Activated B cell treated with CpG ODN at 0.5 μM for 24 hours (primary cell): ENCODE data around the gene CAMK1G. TPM values are rescaled to one million over a fixed set of nuclear protein-coding genes. Genes with fewer than 3 reads are reported as not detected.

Source experiments
- ATAC-seq: fragments of 200-7000 bp; cut with Tn5 transposase; one replicate; pipeline ENCODE4 v1.10.0; 2021; ENCODE audit warnings: low read depth, mild to moderate bottlenecking, moderate library complexity
- CTCF ChIA-PET: fragments of 350-600 bp; sonication (Branson Sonifier 250); formaldehyde crosslinking; loops from one replicate; lab custom pipeline; 2021; ENCODE audit warnings: antibody characterized with exemption; lab: Charles Lee
- POLR2A ChIA-PET: fragments of 350-600 bp; sonication (Branson Sonifier 250); formaldehyde crosslinking; loops from one replicate; lab custom pipeline; 2021; ENCODE audit warnings: antibody characterized with exemption; lab: Charles Lee
- DNase-seq: peaks from one replicate; pipeline ENCODE4 v3.0.0; 2022
- H3K27ac Mint-ChIP-seq: one replicate; pipeline ENCODE4 v1.8.0; 2020; ENCODE audit warnings: mixed read lengths
- H3K27me3 Mint-ChIP-seq: one replicate; pipeline ENCODE4 v1.8.0; 2021; ENCODE audit warnings: mixed read lengths
- H3K36me3 Mint-ChIP-seq: one replicate; pipeline ENCODE4 v1.8.0; 2021; ENCODE audit warnings: low read depth, mixed read lengths
- H3K4me1 Mint-ChIP-seq: one replicate; pipeline ENCODE4 v1.8.0; 2021; ENCODE audit warnings: mixed read lengths
- H3K4me3 Mint-ChIP-seq: one replicate; pipeline ENCODE4 v1.8.0; 2020; ENCODE audit warnings: mild to moderate bottlenecking, mixed read lengths
- H3K9me3 Mint-ChIP-seq: one replicate; pipeline ENCODE4 v1.8.0; 2020; ENCODE audit warnings: mixed read lengths
- intact Hi-C: fragments of 100-400 bp; cut with micrococcal nuclease; formaldehyde crosslinking; loops from one replicate; pipeline ENCODE4 v1.15.1; 2024
- total RNA-seq: library from RNA; stranded (reverse); gene quantifications from 2 replicates; pipeline ENCODE4 v1.2.3, GENCODE V29; 2022
- TF ChIP-seq, protein P1 (sequence below): fragments of 200-600 bp; IDR thresholded peaks from one replicate; pipeline ENCODE4 v1.8.0; 2022; ENCODE audit warnings: antibody characterized with exemption, mild to moderate bottlenecking

Gene CAMK1G
- total RNA-seq: not detected in 2 replicates

DNA sequence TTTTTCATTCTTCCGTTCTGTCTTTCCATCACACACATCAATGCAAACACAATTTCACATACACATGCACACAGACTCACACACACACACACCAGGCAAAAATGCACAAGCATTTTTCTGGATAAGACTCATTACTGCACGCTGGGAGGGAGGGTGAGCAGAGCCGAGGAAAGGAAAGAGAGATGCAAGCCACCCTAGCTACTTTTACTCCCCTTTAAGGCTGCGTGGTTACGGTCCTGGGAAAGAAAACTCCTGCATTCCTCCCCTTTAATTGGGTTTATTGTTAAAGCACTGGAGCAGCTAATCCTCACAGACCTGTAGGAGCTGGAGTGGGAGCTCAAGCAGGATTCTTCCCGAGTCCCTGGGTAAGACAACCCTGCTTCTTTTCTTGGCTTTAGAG, at the start of gene CAMK1G:
CAMK1G (plus strand) TSS at position 307 of the 400 bp plus-strand sequence. CDS start 11,270 bp downstream, outside the sequence.
- H3K4me1 Mint-ChIP-seq: no peaks in the 10 kb centered on the region
- ChIA-PET CTCF (interaction anchor here (1.3 kb wide), 1 partner anchor 44 kb away, joined by 3 read pairs; no protein-coding TSS in a partner anchor), POLR2A (no interaction called here)
- no peaks in the 10 kb centered on the region for H3K36me3 Mint-ChIP-seq
- peaks cover 21% of the 10 kb centered on the region for H3K27me3 Mint-ChIP-seq
- TF ChIP-seq, protein P1, sequence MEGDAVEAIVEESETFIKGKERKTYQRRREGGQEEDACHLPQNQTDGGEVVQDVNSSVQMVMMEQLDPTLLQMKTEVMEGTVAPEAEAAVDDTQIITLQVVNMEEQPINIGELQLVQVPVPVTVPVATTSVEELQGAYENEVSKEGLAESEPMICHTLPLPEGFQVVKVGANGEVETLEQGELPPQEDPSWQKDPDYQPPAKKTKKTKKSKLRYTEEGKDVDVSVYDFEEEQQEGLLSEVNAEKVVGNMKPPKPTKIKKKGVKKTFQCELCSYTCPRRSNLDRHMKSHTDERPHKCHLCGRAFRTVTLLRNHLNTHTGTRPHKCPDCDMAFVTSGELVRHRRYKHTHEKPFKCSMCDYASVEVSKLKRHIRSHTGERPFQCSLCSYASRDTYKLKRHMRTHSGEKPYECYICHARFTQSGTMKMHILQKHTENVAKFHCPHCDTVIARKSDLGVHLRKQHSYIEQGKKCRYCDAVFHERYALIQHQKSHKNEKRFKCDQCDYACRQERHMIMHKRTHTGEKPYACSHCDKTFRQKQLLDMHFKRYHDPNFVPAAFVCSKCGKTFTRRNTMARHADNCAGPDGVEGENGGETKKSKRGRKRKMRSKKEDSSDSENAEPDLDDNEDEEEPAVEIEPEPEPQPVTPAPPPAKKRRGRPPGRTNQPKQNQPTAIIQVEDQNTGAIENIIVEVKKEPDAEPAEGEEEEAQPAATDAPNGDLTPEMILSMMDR: no peak
- no peaks in the 10 kb centered on the region for H3K9me3 Mint-ChIP-seq
- intact Hi-C loops: no loop called here
- no peak within 1 kb of the TSS for H3K27ac Mint-ChIP-seq
- DNase-seq (no peak), ATAC-seq (no peak)
- no peak within 1 kb of the TSS for H3K4me3 Mint-ChIP-seq

DNA sequence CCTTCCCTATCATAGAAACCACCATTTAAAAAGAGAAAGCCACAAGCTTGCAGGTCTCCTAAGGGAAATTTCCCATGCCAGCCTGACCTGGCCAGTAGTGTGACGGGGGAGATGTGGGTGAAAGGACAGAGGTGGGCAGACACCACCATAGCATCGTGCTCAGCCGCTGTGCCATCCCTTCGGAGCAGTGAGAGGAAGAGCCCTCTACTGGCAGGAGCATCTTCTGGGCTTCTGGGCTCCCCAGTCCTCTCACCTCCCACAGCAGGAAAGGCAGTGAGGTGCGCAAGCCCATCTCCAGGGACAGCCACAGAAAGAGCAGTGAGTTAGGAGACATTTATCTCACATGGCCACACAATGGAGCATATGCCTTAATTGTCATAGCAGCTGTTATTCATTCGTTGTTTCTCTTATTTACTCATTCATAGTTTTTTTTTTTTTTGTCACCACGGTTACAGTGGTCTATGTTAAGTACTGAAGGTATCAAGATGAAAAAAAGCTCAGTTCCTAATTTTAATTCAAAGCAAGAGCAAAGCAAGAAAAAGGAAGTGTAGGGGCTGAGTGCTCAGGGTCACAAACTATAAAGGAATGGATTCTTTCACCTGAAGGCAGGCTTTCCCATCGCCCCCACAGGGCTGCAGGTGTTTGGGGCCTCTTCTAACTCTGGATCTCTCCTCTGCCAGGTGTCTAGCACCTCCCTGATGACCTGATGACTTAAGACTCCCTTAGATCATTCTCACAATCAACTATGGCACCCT, 48.8 kb upstream of the CAMK1G start:
- ATAC-seq: no peak
- Mint-ChIP-seq H3K4me3 (no peak overlapping the region), H3K36me3 (no peaks in the 10 kb centered on the region), H3K9me3 (no peaks in the 10 kb centered on the region), H3K27me3 (peaks cover 20% of the 10 kb centered on the region), H3K27ac (no peak overlapping the region), H3K4me1 (no peaks in the 10 kb centered on the region)
- intact Hi-C loops: no loop called here
- TF ChIP-seq, protein P1: no peak
- no peak for DNase-seq
- ChIA-PET POLR2A (no interaction called here), CTCF (no interaction called here)

DNA sequence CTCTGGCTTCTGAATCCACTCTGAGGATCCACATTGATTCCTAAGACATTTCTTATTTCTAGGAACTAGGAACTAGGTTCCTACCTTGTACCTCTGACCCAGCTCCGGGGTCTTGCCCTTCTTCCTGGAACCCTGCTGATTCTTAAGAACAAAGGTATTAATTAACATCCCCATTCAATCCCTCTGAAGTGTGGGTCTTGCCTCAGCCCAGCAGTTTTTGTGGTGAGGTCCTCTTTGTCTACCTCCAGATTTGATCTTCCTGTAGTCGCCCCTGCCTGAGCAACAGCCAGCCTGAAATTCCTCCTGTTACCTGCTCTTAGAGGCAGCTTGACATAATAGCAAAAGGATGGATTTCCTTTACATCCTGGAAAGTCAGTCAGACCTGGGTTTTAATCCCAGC, 46.7 kb upstream of the CAMK1G start:
- no peak overlapping the region for H3K4me3 Mint-ChIP-seq
- no peak for DNase-seq
- TF ChIP-seq, protein P1: no peak
- H3K4me1 Mint-ChIP-seq: no peaks in the 10 kb centered on the region
- POLR2A ChIA-PET: no interaction called here
- H3K36me3 Mint-ChIP-seq: no peaks in the 10 kb centered on the region
- ATAC-seq: no peak
- H3K27me3 Mint-ChIP-seq: peaks cover 25% of the 10 kb centered on the region
- CTCF ChIA-PET: no interaction called here
- no peak overlapping the region for H3K27ac Mint-ChIP-seq
- intact Hi-C loops: no loop called here
- no peaks in the 10 kb centered on the region for H3K9me3 Mint-ChIP-seq

DNA sequence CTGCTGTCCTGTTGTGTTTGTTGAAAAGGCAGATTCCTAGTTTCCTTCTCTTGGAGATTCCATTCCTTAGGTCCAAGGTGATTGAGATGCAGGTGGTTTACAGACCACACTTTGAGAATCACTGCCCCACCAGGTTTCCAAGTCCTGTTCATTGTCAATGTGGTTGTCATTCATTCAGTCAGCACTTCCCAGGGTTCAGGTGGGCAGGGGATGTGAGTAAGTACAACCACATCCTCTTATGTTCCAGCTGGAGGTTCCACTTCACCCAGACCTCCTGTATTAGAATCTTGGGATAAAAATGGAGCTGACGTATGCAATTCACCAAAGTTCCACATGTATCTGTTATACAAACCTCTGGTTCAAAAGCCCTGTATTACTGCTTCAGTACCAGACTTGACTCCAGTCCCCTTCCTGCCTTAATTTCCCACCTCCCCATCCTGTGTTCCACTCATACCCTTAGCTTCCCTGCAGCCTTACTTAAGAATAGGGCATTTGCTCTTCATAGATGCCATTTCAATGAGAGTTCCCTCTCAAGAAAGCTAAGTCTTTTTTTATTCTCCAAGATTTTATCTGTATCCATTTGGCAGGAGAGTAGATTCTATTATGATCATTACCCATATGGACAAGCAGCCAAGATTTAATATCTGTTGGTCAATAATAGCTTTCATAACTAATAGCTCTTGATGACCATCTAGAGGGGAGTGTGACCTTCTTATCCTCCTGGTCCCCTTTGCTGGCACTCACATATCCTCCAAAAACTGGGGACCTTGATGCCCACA, 46.0 kb upstream of the CAMK1G start:
- intact Hi-C loops: no loop called here
- Mint-ChIP-seq H3K27ac (no peak overlapping the region), H3K9me3 (no peaks in the 10 kb centered on the region), H3K4me1 (no peaks in the 10 kb centered on the region), H3K27me3 (peaks cover 31% of the 10 kb centered on the region), H3K4me3 (no peak overlapping the region), H3K36me3 (no peaks in the 10 kb centered on the region)
- CTCF ChIA-PET: no interaction called here
- no peak for DNase-seq
- TF ChIP-seq, protein P1: no peak
- POLR2A ChIA-PET: no interaction called here
- no peak for ATAC-seq

DNA sequence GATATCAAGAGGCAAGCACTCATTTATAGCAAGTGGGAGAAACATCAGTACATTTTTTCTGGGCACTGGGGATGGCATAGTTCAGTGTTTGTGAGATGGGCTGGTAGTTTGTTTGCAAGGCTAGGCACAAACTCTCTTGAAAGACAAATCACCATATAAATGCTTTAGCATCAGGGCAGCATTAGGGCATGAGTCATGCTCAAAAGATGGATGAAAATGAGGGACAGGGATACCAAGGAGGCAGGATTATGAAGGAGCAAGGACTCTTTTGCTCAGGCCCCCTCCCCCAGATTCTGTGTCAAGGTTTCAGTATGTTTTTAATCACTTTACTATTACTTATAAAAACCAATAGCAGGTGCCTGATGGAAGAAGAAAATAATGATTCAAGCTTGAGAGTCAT, 43.9 kb upstream of the CAMK1G start:
- DNase-seq (no peak), ATAC-seq (no peak)
- CTCF ChIA-PET: no interaction called here
- no peaks in the 10 kb centered on the region for H3K36me3 Mint-ChIP-seq
- intact Hi-C loops: no loop called here
- TF ChIP-seq, protein P1: no peak
- POLR2A ChIA-PET: no interaction called here
- peaks cover 33% of the 10 kb centered on the region for H3K27me3 Mint-ChIP-seq
- no peak overlapping the region for H3K4me3 Mint-ChIP-seq
- H3K27ac Mint-ChIP-seq: no peak overlapping the region
- no peaks in the 10 kb centered on the region for H3K4me1 Mint-ChIP-seq
- no peaks in the 10 kb centered on the region for H3K9me3 Mint-ChIP-seq
